Measurements from ENCODE around the gene GRIK2. TPM values are rescaled to one million over a fixed set of nuclear protein-coding genes. Genes with fewer than 3 reads are reported as not detected.

The GRIK2 gene
- total and polyA plus RNA-seq, 2 experiments from 2014 or later = 1.4 to 7.1 TPM

- no peaks in the 10 kb centered on the region for H3K79me2 ChIP-seq (ENCODE audit: insufficient read depth)
Observed at GRCh38 chr6:101465863-101466262, 72.4 kb downstream of the GRIK2 start.

GRCh38 chr6:101477436-101477835, 83.9 kb downstream of the GRIK2 start:
- WGBS, 2 experiments (ENCODE audit: low coverage in 1 of 2, low lambda C conversion rate in 2 of 2, missing lambda C conversion rate in 2 of 2) = 57 to 62% methylated on average over 2 of the region's 2 CpGs
- in situ Hi-C loops (cut with MboI) = no loop called here
- Histone ChIP-seq H3K4me1 (ENCODE audit: insufficient read depth) (no peaks in the 10 kb centered on the region), H3K27ac (no peak overlapping the region), H2AFZ (no peak overlapping the region), H3F3A (ENCODE audit: insufficient read depth) (no peaks in the 10 kb centered on the region), H3K9me2 (ENCODE audit: insufficient read depth) (no peaks in the 10 kb centered on the region; the same call in 1 of the 2 replicates), H3K9me3 (ENCODE audit: low read depth) (no peaks in the 10 kb centered on the region), H3K4me3 (no peak overlapping the region), H3K27me3 (replicated peaks; ENCODE audit: insufficient read depth) (no peaks in the 10 kb centered on the region), H3K9ac (no peak overlapping the region), H4K20me1 (ENCODE audit: insufficient read depth) (no peaks in the 10 kb centered on the region), H3K4me2 (ENCODE audit: unreplicated experiment) (no peak overlapping the region), H3K36me3 (ENCODE audit: low read depth) (no peaks in the 10 kb centered on the region), H3K79me2 (ENCODE audit: insufficient read depth) (no peaks in the 10 kb centered on the region)
- TF ChIP-seq EZH2 (IDR thresholded peaks at IDR 0.05; ENCODE audit: insufficient read depth, poor library complexity, severe bottlenecking) (no peak), EZH2phosphoT487 (IDR thresholded peaks at IDR 0.05; ENCODE audit: insufficient read depth, low read depth) (no peak)
- no peak for DNase-seq

More at GRCh38 chr6:101465863-101466262, 72.4 kb downstream of the GRIK2 start:
- in situ Hi-C loops (cut with MboI) = no loop called here
- 5 to 16% methylated on average over 1 of the region's 1 CpG for WGBS, 2 experiments (ENCODE audit: low coverage in 1 of 2, low lambda C conversion rate in 2 of 2, missing lambda C conversion rate in 2 of 2)
- H3K27ac ChIP-seq = no peak overlapping the region
- no peaks in the 10 kb centered on the region for H3K9me2 ChIP-seq (ENCODE audit: insufficient read depth)
- no peaks in the 10 kb centered on the region for H3F3A ChIP-seq (ENCODE audit: insufficient read depth)
- TF ChIP-seq EZH2phosphoT487 (IDR thresholded peaks at IDR 0.05; ENCODE audit: insufficient read depth, low read depth) (no peak), EZH2 (IDR thresholded peaks at IDR 0.05; ENCODE audit: insufficient read depth, poor library complexity, severe bottlenecking) (no peak)
- H3K4me2 ChIP-seq (ENCODE audit: unreplicated experiment) = no peak overlapping the region
- no peak overlapping the region for H3K4me3 ChIP-seq
- no peaks in the 10 kb centered on the region for H3K36me3 ChIP-seq (ENCODE audit: low read depth)
- no peaks in the 10 kb centered on the region for H4K20me1 ChIP-seq (ENCODE audit: insufficient read depth)
- H2AFZ ChIP-seq = no peak overlapping the region
- DNase-seq = no peak
- no peaks in the 10 kb centered on the region for H3K4me1 ChIP-seq (ENCODE audit: insufficient read depth)
- H3K27me3 ChIP-seq (replicated peaks; ENCODE audit: insufficient read depth) = no peaks in the 10 kb centered on the region
- H3K9me3 ChIP-seq (ENCODE audit: low read depth) = no peaks in the 10 kb centered on the region
- H3K9ac ChIP-seq = no peak overlapping the region

GRCh38 chr6:101478891-101479290, 85.4 kb downstream of the GRIK2 start:
- Histone ChIP-seq H3K4me2 (ENCODE audit: unreplicated experiment) (no peak overlapping the region), H3K4me3 (no peak overlapping the region), H3K9ac (no peak overlapping the region), H3F3A (ENCODE audit: insufficient read depth) (no peaks in the 10 kb centered on the region), H3K27me3 (replicated peaks; ENCODE audit: insufficient read depth) (no peaks in the 10 kb centered on the region), H3K4me1 (ENCODE audit: insufficient read depth) (no peaks in the 10 kb centered on the region), H3K27ac (no peak overlapping the region), H4K20me1 (ENCODE audit: insufficient read depth) (no peaks in the 10 kb centered on the region), H3K36me3 (ENCODE audit: low read depth) (no peaks in the 10 kb centered on the region), H3K9me3 (ENCODE audit: low read depth) (no peaks in the 10 kb centered on the region), H3K79me2 (ENCODE audit: insufficient read depth) (no peaks in the 10 kb centered on the region), H3K9me2 (ENCODE audit: insufficient read depth) (no peaks in the 10 kb centered on the region; the same call in 1 of the 2 replicates), H2AFZ (no peak overlapping the region)
- DNase-seq = no peak
- TF ChIP-seq EZH2phosphoT487 (IDR thresholded peaks at IDR 0.05; ENCODE audit: insufficient read depth, low read depth) = no peak
- TF ChIP-seq EZH2 (IDR thresholded peaks at IDR 0.05; ENCODE audit: insufficient read depth, poor library complexity, severe bottlenecking) = no peak
- in situ Hi-C loops (cut with MboI) = no loop called here
- WGBS, 2 experiments (ENCODE audit: low coverage in 1 of 2, low lambda C conversion rate in 2 of 2, missing lambda C conversion rate in 2 of 2) = 4 to 12% methylated on average over 1 of the region's 1 CpG

GRCh38 chr6:101482606-101483005, 89.1 kb downstream of the GRIK2 start:
- no peaks in the 10 kb centered on the region for H4K20me1 ChIP-seq (ENCODE audit: insufficient read depth)
- H3K27me3 ChIP-seq (replicated peaks; ENCODE audit: insufficient read depth) = no peaks in the 10 kb centered on the region
- H3K79me2 ChIP-seq (ENCODE audit: insufficient read depth) = no peaks in the 10 kb centered on the region
- no peaks in the 10 kb centered on the region for H3K36me3 ChIP-seq (ENCODE audit: low read depth)
- no peaks in the 10 kb centered on the region for H3F3A ChIP-seq (ENCODE audit: insufficient read depth)
- no peak overlapping the region for H2AFZ ChIP-seq
- H3K4me2 ChIP-seq (ENCODE audit: unreplicated experiment) = no peak overlapping the region
- H3K9ac ChIP-seq = no peak overlapping the region
- 47 to 58% methylated on average over 3 of the region's 3 CpGs for WGBS, 2 experiments (ENCODE audit: low coverage in 1 of 2, low lambda C conversion rate in 2 of 2, missing lambda C conversion rate in 2 of 2)
- H3K27ac ChIP-seq = no peak overlapping the region
- H3K4me3 ChIP-seq = no peak overlapping the region
- H3K4me1 ChIP-seq (ENCODE audit: insufficient read depth) = no peaks in the 10 kb centered on the region
- TF ChIP-seq EZH2 (IDR thresholded peaks at IDR 0.05; ENCODE audit: insufficient read depth, poor library complexity, severe bottlenecking) = no peak
- no peak for TF ChIP-seq EZH2phosphoT487 (IDR thresholded peaks at IDR 0.05; ENCODE audit: insufficient read depth, low read depth)
- no peaks in the 10 kb centered on the region for H3K9me3 ChIP-seq (ENCODE audit: low read depth)
- in situ Hi-C loops (cut with MboI) = no loop called here
- H3K9me2 ChIP-seq (ENCODE audit: insufficient read depth) = no peaks in the 10 kb centered on the region; the same call in 1 of the 2 replicates
- DNase-seq = no peak

GRCh38 chr6:101484781-101485180, 91.3 kb downstream of the GRIK2 start:
- Histone ChIP-seq H4K20me1 (ENCODE audit: insufficient read depth) (no peaks in the 10 kb centered on the region), H3K9me2 (ENCODE audit: insufficient read depth) (no peaks in the 10 kb centered on the region), H3F3A (ENCODE audit: insufficient read depth) (no peaks in the 10 kb centered on the region), H3K9me3 (ENCODE audit: low read depth) (no peaks in the 10 kb centered on the region), H3K36me3 (ENCODE audit: low read depth) (no peaks in the 10 kb centered on the region), H2AFZ (no peak overlapping the region), H3K4me3 (no peak overlapping the region), H3K27me3 (replicated peaks; ENCODE audit: insufficient read depth) (no peaks in the 10 kb centered on the region), H3K79me2 (ENCODE audit: insufficient read depth) (no peaks in the 10 kb centered on the region), H3K9ac (no peak overlapping the region), H3K4me1 (ENCODE audit: insufficient read depth) (no peaks in the 10 kb centered on the region), H3K27ac (no peak overlapping the region), H3K4me2 (ENCODE audit: unreplicated experiment) (no peak overlapping the region)
- 65 to 71% methylated on average over 3 of the region's 3 CpGs for WGBS, 2 experiments (ENCODE audit: low coverage in 1 of 2, low lambda C conversion rate in 2 of 2, missing lambda C conversion rate in 2 of 2)
- DNase-seq = no peak
- TF ChIP-seq EZH2phosphoT487 (IDR thresholded peaks at IDR 0.05; ENCODE audit: insufficient read depth, low read depth) = no peak
- in situ Hi-C loops (cut with MboI) = no loop called here
